Skeletal muscle satellite cell (primary cell): Measurements from ENCODE around the gene PSD.

ENCODE experiments used
- H3K27me3 ChIP-seq: 2 replicates; pipeline ENCODE4 v1.7.0; 2013; ENCODE audit warnings: low read length; ENCODE audit not compliant: control insufficient read depth, insufficient read depth
- H3K36me3 ChIP-seq: 2 replicates; pipeline ENCODE4 v1.7.0; 2013; ENCODE audit warnings: mild to moderate bottlenecking, control low read depth, low read length; ENCODE audit not compliant: insufficient read depth
- H3K4me1 ChIP-seq: 2 replicates; pipeline ENCODE4 v1.7.0; 2013; ENCODE audit warnings: low read length; ENCODE audit not compliant: control insufficient read depth, insufficient read depth
- H3K4me2 ChIP-seq: 2 replicates; pipeline ENCODE4 v1.7.0; 2013; ENCODE audit warnings: mild to moderate bottlenecking, low read length
- H3K4me3 ChIP-seq: 2 replicates; pipeline ENCODE4 v1.7.0; 2013; ENCODE audit warnings: low read length
- H3K9ac ChIP-seq: 2 replicates; pipeline ENCODE4 v1.7.0; 2013; ENCODE audit warnings: mild to moderate bottlenecking, low read depth, low read length, moderate library complexity
- H3K9me3 ChIP-seq: replicated peaks from 2 replicates; pipeline ENCODE4 v1.7.0; 2013; ENCODE audit warnings: mild to moderate bottlenecking, control low read depth, low read length

Gene PSD

DNA sequence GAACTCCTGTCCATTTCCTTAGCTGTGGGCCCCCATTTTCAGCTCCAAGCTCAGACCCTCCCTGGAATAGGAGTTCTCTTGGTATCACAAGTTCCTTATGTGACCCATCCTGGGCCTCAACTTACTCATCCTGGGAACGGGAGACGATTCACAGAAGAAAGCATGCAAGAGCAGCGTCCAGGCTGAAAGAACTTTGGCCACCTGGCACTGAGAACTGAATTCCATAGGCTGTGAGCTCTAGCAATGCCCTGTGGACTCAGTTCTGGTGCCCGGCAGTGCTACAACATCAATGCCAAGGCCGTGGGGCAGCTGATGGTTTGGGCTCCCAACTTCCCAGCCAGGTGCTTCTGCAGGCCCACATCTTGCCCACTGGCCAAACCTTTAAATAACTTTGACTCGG is 17.7 kb upstream of the PSD start:
- Histone ChIP-seq H3K4me3 (no peak overlapping the region), H3K36me3 (no peaks in the 10 kb centered on the region), H3K9me3 (no peaks in the 10 kb centered on the region), H3K4me2 (peak overlapping the region; percentile 80), H3K4me1 (peaks cover 25% of the 10 kb centered on the region), H3K27me3 (no peaks in the 10 kb centered on the region), H3K9ac (no peak overlapping the region)

DNA sequence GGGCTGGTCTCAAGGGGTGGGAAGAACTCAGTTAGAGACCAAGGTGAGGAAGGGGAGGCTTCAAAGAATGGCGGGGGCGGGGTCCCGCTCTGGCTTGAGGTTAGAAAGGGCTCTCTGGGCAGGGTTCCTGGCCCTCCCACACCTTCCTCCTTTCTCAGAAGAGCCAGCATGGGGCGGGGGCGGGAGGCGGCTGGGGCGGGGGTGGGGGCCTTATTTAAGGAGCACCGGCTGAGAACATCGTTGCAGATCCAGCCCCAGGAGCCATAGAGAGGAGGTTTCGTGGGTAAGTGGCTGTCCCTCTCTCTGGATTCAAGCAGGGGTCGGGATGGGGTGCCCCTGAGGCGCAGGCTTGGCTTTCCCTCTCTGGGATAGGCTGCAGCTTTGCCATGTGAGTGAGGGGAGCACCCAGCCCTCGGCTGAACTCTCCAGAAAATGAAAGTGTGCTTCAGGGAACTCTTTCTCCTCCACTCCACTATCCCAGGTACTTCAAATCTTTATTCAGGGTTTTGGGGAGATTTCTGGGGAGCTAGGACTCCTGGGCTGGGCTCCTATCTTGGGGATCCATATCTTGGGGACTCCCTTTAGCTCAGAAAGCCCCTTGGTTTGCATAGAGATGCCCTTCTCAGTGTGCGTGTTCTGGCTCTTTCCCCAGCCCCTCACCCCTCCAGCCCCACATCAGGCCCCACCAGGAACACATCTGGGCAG is 17.1 kb upstream of the PSD start:
- Histone ChIP-seq H3K4me3 (peak overlapping the region; percentile 63), H3K4me2 (peak overlapping the region; percentile 80), H3K4me1 (peaks cover 26% of the 10 kb centered on the region), H3K27me3 (no peaks in the 10 kb centered on the region), H3K9me3 (no peaks in the 10 kb centered on the region), H3K36me3 (no peaks in the 10 kb centered on the region), H3K9ac (peak overlapping the region; percentile 49)

DNA sequence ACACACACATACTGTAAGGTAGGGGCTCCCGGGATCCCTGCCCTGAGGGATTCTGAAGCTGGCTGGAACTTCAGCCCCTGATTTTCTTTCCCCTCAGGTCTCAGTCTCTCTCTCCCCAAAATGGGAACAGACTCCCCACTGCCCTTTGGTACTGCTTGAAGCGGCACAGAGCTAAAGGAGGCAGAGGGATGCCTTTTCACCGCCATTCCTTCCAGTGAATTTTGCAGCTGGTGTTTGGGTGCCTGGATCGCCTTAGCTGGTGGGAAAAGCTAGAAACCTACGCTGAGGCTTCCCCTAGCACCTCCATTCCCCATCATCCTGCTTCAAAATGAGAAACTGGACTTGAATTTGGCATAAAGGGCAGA is 16.5 kb upstream of the PSD start:
- no peak overlapping the region for H3K9ac ChIP-seq
- H3K4me3 ChIP-seq, result no peak overlapping the region
- H3K4me2 ChIP-seq, result peak overlapping the region; percentile 80
- peaks cover 26% of the 10 kb centered on the region for H3K4me1 ChIP-seq
- H3K27me3 ChIP-seq, result no peaks in the 10 kb centered on the region
- H3K9me3 ChIP-seq, result no peaks in the 10 kb centered on the region
- H3K36me3 ChIP-seq, result no peaks in the 10 kb centered on the region

GRCh38 chr10:102434394-102435132 is 16.0 kb upstream of the PSD start:
- no peaks in the 10 kb centered on the region for H3K27me3 ChIP-seq
- no peaks in the 10 kb centered on the region for H3K36me3 ChIP-seq
- H3K9me3 ChIP-seq, result no peaks in the 10 kb centered on the region
- H3K4me3 ChIP-seq, result no peak overlapping the region
- peak overlapping the region; percentile 21 for H3K4me2 ChIP-seq
- H3K4me1 ChIP-seq, result peaks cover 26% of the 10 kb centered on the region
- no peak overlapping the region for H3K9ac ChIP-seq

DNA sequence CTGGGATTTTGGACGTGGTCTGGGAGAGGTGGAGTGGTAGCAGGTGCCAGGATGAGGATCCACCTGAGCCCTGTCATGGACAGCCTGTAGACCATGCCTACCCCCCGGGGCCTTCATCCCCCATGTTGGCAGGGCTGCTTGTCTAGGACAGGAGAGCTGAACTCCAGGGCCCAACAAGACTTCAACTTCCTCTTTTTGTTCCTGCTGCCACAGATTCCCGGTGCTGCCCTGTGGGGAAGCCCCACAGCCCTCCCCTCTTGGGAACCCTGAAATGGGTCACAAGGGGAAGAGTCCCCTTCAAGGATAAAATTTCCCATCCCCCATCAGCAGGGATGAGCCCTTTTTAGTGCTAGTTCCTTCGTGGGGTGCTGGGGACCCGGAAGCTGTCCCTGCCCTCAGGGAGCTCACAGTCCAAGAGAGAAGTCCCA is 15.0 kb upstream of the PSD start:
- Histone ChIP-seq H3K4me1 (peaks cover 26% of the 10 kb centered on the region), H3K36me3 (no peaks in the 10 kb centered on the region), H3K4me3 (no peak overlapping the region), H3K9ac (no peak overlapping the region), H3K9me3 (no peaks in the 10 kb centered on the region), H3K4me2 (no peak overlapping the region), H3K27me3 (no peaks in the 10 kb centered on the region)

- Histone ChIP-seq H3K27me3 (no peaks in the 10 kb centered on the region), H3K9ac (peak within 1 kb of the TSS; percentile 97), H3K4me3 (peak within 1 kb of the TSS; percentile 92), H3K4me1 (peaks cover 26% of the 10 kb centered on the region), H3K4me2 (peak within 1 kb of the TSS; percentile 99), H3K9me3 (no peaks in the 10 kb centered on the region), H3K36me3 (no peaks in the 10 kb centered on the region)
These were observed 13.8 kb upstream of the PSD start, which contains the start of gene CUEDC2 for GRCh38 chr10:102432162-102432950. TSS of gene CUEDC2 (minus strand) at chr10:102432574. CDS start at chr10:102425188, 7,386 bp downstream.

DNA sequence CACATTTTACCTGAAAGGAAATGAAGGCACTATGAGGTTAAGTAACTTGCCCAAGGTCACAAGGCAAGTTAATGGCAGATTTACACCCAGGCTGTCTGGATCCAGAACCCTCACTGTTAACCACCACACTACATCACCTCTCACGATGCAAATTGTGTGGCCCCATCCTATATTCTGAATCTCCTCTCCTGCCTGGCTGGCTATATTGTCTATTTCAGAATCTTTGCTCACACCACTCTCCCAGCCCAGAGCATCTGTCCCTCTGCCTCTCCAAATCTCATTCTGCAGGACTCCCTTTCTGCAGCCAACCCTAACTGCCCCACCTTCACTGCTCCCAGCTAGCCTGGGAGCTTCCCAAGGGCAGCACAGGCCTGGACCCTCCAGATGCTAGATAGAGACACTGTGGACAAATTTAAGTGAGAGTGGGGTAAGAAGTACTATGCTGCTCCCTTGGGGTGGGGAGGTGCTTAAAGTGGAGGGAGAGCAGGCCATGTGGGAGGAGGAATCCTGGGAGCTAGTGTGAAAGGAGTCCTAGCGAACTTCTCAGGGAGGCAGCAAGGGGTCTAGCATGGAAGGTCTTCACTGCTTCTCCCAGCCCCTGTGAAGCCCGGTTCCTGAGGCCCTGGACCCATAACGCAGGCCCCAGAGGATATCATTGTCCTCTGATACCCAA is 13.0 kb upstream of the PSD start:
- H3K9ac ChIP-seq, result peak overlapping the region; percentile 97
- no peaks in the 10 kb centered on the region for H3K36me3 ChIP-seq
- peaks cover 26% of the 10 kb centered on the region for H3K4me1 ChIP-seq
- no peaks in the 10 kb centered on the region for H3K9me3 ChIP-seq
- H3K27me3 ChIP-seq, result no peaks in the 10 kb centered on the region
- H3K4me2 ChIP-seq, result peak overlapping the region; percentile 99
- peak overlapping the region; percentile 92 for H3K4me3 ChIP-seq

GRCh38 chr10:102429468-102429867 is 10.9 kb upstream of the PSD start:
- no peak overlapping the region for H3K4me2 ChIP-seq
- H3K9ac ChIP-seq, result no peak overlapping the region
- H3K27me3 ChIP-seq, result no peaks in the 10 kb centered on the region
- H3K36me3 ChIP-seq, result peaks cover 8% of the 10 kb centered on the region
- H3K4me3 ChIP-seq, result no peak overlapping the region
- H3K4me1 ChIP-seq, result peaks cover 12% of the 10 kb centered on the region
- no peaks in the 10 kb centered on the region for H3K9me3 ChIP-seq

- H3K9me3 ChIP-seq, result no peaks in the 10 kb centered on the region
- peaks cover 20% of the 10 kb centered on the region for H3K4me1 ChIP-seq
- no peak overlapping the region for H3K4me2 ChIP-seq
- H3K9ac ChIP-seq, result no peak overlapping the region
- peaks cover 25% of the 10 kb centered on the region for H3K36me3 ChIP-seq
- no peak overlapping the region for H3K4me3 ChIP-seq
- H3K27me3 ChIP-seq, result no peaks in the 10 kb centered on the region
These were observed 8.3 kb upstream of the PSD start for GRCh38 chr10:102426803-102427287.

GRCh38 chr10:102425444-102425843 is 6.9 kb upstream of the PSD start:
- H3K4me1 ChIP-seq, result peaks cover 13% of the 10 kb centered on the region
- H3K9me3 ChIP-seq, result no peaks in the 10 kb centered on the region

GRCh38 chr10:102424916-102425315 is 6.3 kb upstream of the PSD start:
- Histone ChIP-seq H3K9me3 (no peaks in the 10 kb centered on the region), H3K27me3 (no peaks in the 10 kb centered on the region), H3K36me3 (peaks cover 25% of the 10 kb centered on the region), H3K9ac (no peak overlapping the region), H3K4me1 (peaks cover 17% of the 10 kb centered on the region), H3K4me3 (no peak overlapping the region), H3K4me2 (no peak overlapping the region)

More at GRCh38 chr10:102425444-102425843, 6.9 kb upstream of the PSD start:
- Histone ChIP-seq H3K4me3 (no peak overlapping the region), H3K4me2 (no peak overlapping the region), H3K36me3 (peaks cover 25% of the 10 kb centered on the region), H3K9ac (no peak overlapping the region), H3K27me3 (no peaks in the 10 kb centered on the region)
